ENCODE data around the gene SELENOH. TPM values are rescaled to one million over a fixed set of nuclear protein-coding genes. Genes with fewer than 3 reads are reported as not detected.
"Not testable (repeated sequence)": the region's sequence is repeated elsewhere in the genome, so short reads cannot be mapped to it uniquely, and the experiment has no call there.

Gene SELENOH
- total and polyA plus RNA-seq, 7 experiments from 2014 or later: 93.6 to 382 (median 130) TPM

DNA sequence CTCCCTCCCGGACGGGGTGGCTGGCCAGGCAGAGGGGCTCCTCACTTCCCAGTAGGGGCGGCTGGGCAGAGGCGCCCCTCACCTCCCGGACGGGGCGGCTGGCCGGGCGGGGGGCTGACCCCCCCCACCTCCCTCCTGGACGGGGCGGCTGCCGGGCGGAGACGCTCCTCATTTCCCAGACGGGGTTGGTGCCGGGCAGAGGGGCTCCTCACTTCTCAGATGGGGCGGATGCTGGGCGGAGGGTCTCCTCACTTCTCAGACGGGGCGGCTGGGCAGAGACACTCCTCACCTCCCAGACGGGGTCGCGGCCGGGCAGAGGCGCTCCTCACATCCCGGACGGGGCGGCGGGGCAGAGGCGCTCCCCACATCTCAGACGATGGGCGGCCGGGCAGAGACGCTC is 24.6 kb upstream of the SELENOH start:
- peaks cover 14 to 37% (median 26%) of the 10 kb centered on the region in 7 donors for H3K4me1 Mint-ChIP-seq
- H3K36me3 Mint-ChIP-seq; H3K27ac Mint-ChIP-seq; POLR2A ChIA-PET; H3K9me3 Mint-ChIP-seq; H3K27me3 ChIP-seq (ENCODE audit: control insufficient read depth in 2 of 2, insufficient read depth in 2 of 2, low read length in 2 of 2); H3K27me3 Mint-ChIP-seq; CTCF ChIA-PET; H3K27ac ChIP-seq (ENCODE audit: low read depth, low read length); H3K4me3 ChIP-seq (ENCODE audit: low read length); intact Hi-C loops (cut with micrococcal nuclease); DNase-seq; H3K9me3 ChIP-seq (ENCODE audit: control insufficient read depth in 2 of 3, low read length in 3 of 3); H3K4me3 Mint-ChIP-seq; ATAC-seq: not testable (repeated sequence)
- H3K36me3 ChIP-seq (ENCODE audit: control insufficient read depth in 2 of 3, insufficient read depth in 3 of 3, low read length in 3 of 3): peaks cover 0 to 33% (median 0%) of the 10 kb centered on the region in 3 experiments
- peaks cover 17 to 20% of the 10 kb centered on the region in 2 donors for H3K4me1 ChIP-seq (ENCODE audit: control insufficient read depth in 2 of 2, insufficient read depth in 2 of 2, low read length in 2 of 2)

DNA sequence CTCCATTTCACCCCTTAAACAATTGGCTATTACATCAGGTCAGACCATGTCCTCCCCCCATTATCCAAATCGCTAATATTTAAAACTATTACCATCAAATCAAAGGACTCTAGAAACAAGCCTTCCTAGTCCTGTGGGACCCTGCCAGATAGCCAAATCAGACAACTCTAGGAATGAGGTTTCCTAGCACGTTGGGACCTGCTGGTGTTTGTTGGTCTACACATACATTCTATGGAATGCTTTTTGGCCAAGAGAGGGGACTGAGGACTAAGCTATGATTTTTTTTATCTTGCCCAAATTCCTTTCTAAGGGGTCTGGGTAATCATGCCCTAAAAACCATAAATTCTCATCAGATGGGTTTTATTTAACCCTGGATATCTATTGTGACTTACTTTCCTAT is 14.1 kb upstream of the SELENOH start:
- no peak overlapping the region for H3K4me3 Mint-ChIP-seq
- no peak overlapping the region for H3K27ac ChIP-seq (ENCODE audit: low read depth, low read length)
- no peaks in the 10 kb centered on the region for H3K27me3 Mint-ChIP-seq
- H3K27me3 ChIP-seq (ENCODE audit: control insufficient read depth in 2 of 2, insufficient read depth in 2 of 2, low read length in 2 of 2): no peaks in the 10 kb centered on the region
- ChIA-PET CTCF (no interaction called here), POLR2A (interaction anchor here (0.9 kb wide), 1 partner anchor 13 kb away, joined by 3 read pairs; no protein-coding TSS in a partner anchor)
- peak overlapping the region in 4 of 9 donors; percentile 14 to 72 (median 38) for H3K27ac Mint-ChIP-seq
- no peaks in the 10 kb centered on the region for H3K9me3 ChIP-seq (ENCODE audit: control insufficient read depth in 2 of 3, low read length in 3 of 3)
- DNase-seq (no peak), ATAC-seq (no peak)
- no peaks in the 10 kb centered on the region for H3K36me3 Mint-ChIP-seq
- no peaks in the 10 kb centered on the region for H3K9me3 Mint-ChIP-seq
- H3K4me3 ChIP-seq (ENCODE audit: low read length): no peak overlapping the region
- H3K4me1 ChIP-seq (ENCODE audit: control insufficient read depth in 2 of 2, insufficient read depth in 2 of 2, low read length in 2 of 2): no peaks in the 10 kb centered on the region
- intact Hi-C loops (cut with micrococcal nuclease): no loop called here
- H3K4me1 Mint-ChIP-seq: peaks cover 5 to 27% (median 12%) of the 10 kb centered on the region in 7 donors
- peaks cover 0 to 5% (median 0%) of the 10 kb centered on the region in 3 experiments for H3K36me3 ChIP-seq (ENCODE audit: control insufficient read depth in 2 of 3, insufficient read depth in 3 of 3, low read length in 3 of 3)

- peak overlapping the region in 3 of 9 donors; percentile 19 to 38 (median 34) for H3K27ac Mint-ChIP-seq
- H3K27me3 ChIP-seq (ENCODE audit: control insufficient read depth in 2 of 2, insufficient read depth in 2 of 2, low read length in 2 of 2): no peaks in the 10 kb centered on the region
- no peak overlapping the region for H3K4me3 ChIP-seq (ENCODE audit: low read length)
- no peak overlapping the region for H3K4me3 Mint-ChIP-seq
- no peaks in the 10 kb centered on the region for H3K4me1 ChIP-seq (ENCODE audit: control insufficient read depth in 2 of 2, insufficient read depth in 2 of 2, low read length in 2 of 2)
- H3K36me3 ChIP-seq (ENCODE audit: control insufficient read depth in 2 of 3, insufficient read depth in 3 of 3, low read length in 3 of 3): peaks cover 0 to 5% (median 0%) of the 10 kb centered on the region in 3 experiments
- ChIA-PET POLR2A (interaction anchor here (1.7 kb wide), 1 partner anchor 13 kb away, joined by 5 read pairs; the partner anchor contains the start of gene SELENOH), CTCF (interaction anchor here (0.8 to 0.9 kb wide), 2 partner anchors 15 to 72 kb away, joined by 3 read pairs; no protein-coding TSS in a partner anchor)
- no peak overlapping the region for H3K27ac ChIP-seq (ENCODE audit: low read depth, low read length)
- H3K9me3 Mint-ChIP-seq: no peaks in the 10 kb centered on the region
- H3K36me3 Mint-ChIP-seq: no peaks in the 10 kb centered on the region
- H3K27me3 Mint-ChIP-seq: no peaks in the 10 kb centered on the region
- intact Hi-C loops (cut with micrococcal nuclease): no loop called here
- no peak for DNase-seq
- H3K9me3 ChIP-seq (ENCODE audit: control insufficient read depth in 2 of 3, low read length in 3 of 3): no peaks in the 10 kb centered on the region
- peaks cover 5 to 29% (median 13%) of the 10 kb centered on the region in 7 donors for H3K4me1 Mint-ChIP-seq
- no peak for ATAC-seq
Measured at GRCh38 chr11:57728829-57729228, 12.5 kb upstream of the SELENOH start.

GRCh38 chr11:57729479-57729878 is 11.8 kb upstream of the SELENOH start:
- Histone ChIP-seq H3K9me3 (ENCODE audit: control insufficient read depth in 2 of 3, low read length in 3 of 3) (no peaks in the 10 kb centered on the region), H3K27ac (ENCODE audit: low read depth, low read length) (no peak overlapping the region), H3K27me3 (ENCODE audit: control insufficient read depth in 2 of 2, insufficient read depth in 2 of 2, low read length in 2 of 2) (no peaks in the 10 kb centered on the region), H3K4me1 (ENCODE audit: control insufficient read depth in 2 of 2, insufficient read depth in 2 of 2, low read length in 2 of 2) (no peaks in the 10 kb centered on the region), H3K36me3 (ENCODE audit: control insufficient read depth in 2 of 3, insufficient read depth in 3 of 3, low read length in 3 of 3) (no peaks in the 10 kb centered on the region), H3K4me3 (ENCODE audit: low read length) (no peak overlapping the region)
- CTCF ChIA-PET: interaction anchor here (0.5 to 0.8 kb wide), 2 partner anchors 23 to 71 kb away, joined by 3 to 4 read pairs; no protein-coding TSS in a partner anchor
- POLR2A ChIA-PET: interaction anchor here (1.7 kb wide), 1 partner anchor 12 kb away, joined by 5 read pairs; the partner anchor contains the start of gene SELENOH
- H3K36me3 Mint-ChIP-seq: no peaks in the 10 kb centered on the region
- intact Hi-C loops (cut with micrococcal nuclease): no loop called here
- H3K4me1 Mint-ChIP-seq: peaks cover 5 to 29% (median 13%) of the 10 kb centered on the region in 7 donors
- no peak overlapping the region for H3K4me3 Mint-ChIP-seq
- ATAC-seq (no peak), DNase-seq (no peak)
- H3K27me3 Mint-ChIP-seq: no peaks in the 10 kb centered on the region
- peak overlapping the region in 1 of 9 donors; percentile 24 for H3K27ac Mint-ChIP-seq
- no peaks in the 10 kb centered on the region for H3K9me3 Mint-ChIP-seq

- H3K27ac ChIP-seq (ENCODE audit: low read depth, low read length): no peak overlapping the region
- H3K36me3 ChIP-seq (ENCODE audit: control insufficient read depth in 2 of 3, insufficient read depth in 3 of 3, low read length in 3 of 3): peaks cover 0 to 8% (median 0%) of the 10 kb centered on the region in 3 experiments
- H3K4me3 ChIP-seq (ENCODE audit: low read length): no peak overlapping the region
- H3K4me3 Mint-ChIP-seq: no peak overlapping the region
- peaks cover 8 to 25% (median 17%) of the 10 kb centered on the region in 7 donors for H3K4me1 Mint-ChIP-seq
- POLR2A ChIA-PET: interaction anchor here (2.0 kb wide), 1 partner anchor 11 kb away, joined by 4 read pairs; no protein-coding TSS in a partner anchor
- DNase-seq (no peak), ATAC-seq (no peak)
- H3K27me3 Mint-ChIP-seq: no peaks in the 10 kb centered on the region
- no peaks in the 10 kb centered on the region for H3K9me3 ChIP-seq (ENCODE audit: control insufficient read depth in 2 of 3, low read length in 3 of 3)
- H3K4me1 ChIP-seq (ENCODE audit: control insufficient read depth in 2 of 2, insufficient read depth in 2 of 2, low read length in 2 of 2): no peaks in the 10 kb centered on the region
- H3K27ac Mint-ChIP-seq: no peak overlapping the region
- H3K36me3 Mint-ChIP-seq: peaks cover 0 to 11% (median 4%) of the 10 kb centered on the region in 5 donors
- no peaks in the 10 kb centered on the region for H3K9me3 Mint-ChIP-seq
- H3K27me3 ChIP-seq (ENCODE audit: control insufficient read depth in 2 of 2, insufficient read depth in 2 of 2, low read length in 2 of 2): no peaks in the 10 kb centered on the region
- intact Hi-C loops (cut with micrococcal nuclease): no loop called here
- CTCF ChIA-PET: interaction anchor here (0.7 to 1.3 kb wide), 2 partner anchors 11 to 88 kb away, joined by 3 to 5 read pairs; no protein-coding TSS in a partner anchor
Measured at GRCh38 chr11:57732661-57733060, 8.6 kb upstream of the SELENOH start.

GRCh38 chr11:57735619-57736298 is 5.5 kb upstream of the SELENOH start:
- H3K4me3 ChIP-seq (ENCODE audit: low read length): no peak overlapping the region

More at GRCh38 chr11:57735619-57736298, 5.5 kb upstream of the SELENOH start:
- no peak overlapping the region for H3K27ac ChIP-seq (ENCODE audit: low read depth, low read length)
- H3K27me3 Mint-ChIP-seq: no peaks in the 10 kb centered on the region
- ATAC-seq: no peak
- peaks cover 4 to 24% (median 9%) of the 10 kb centered on the region in 7 donors for H3K4me1 Mint-ChIP-seq
- no peaks in the 10 kb centered on the region for H3K9me3 ChIP-seq (ENCODE audit: control insufficient read depth in 2 of 3, low read length in 3 of 3)
- H3K9me3 Mint-ChIP-seq: no peaks in the 10 kb centered on the region
- H3K36me3 ChIP-seq (ENCODE audit: control insufficient read depth in 2 of 3, insufficient read depth in 3 of 3, low read length in 3 of 3): peaks cover 0 to 22% (median 0%) of the 10 kb centered on the region in 3 experiments
- no peaks in the 10 kb centered on the region for H3K27me3 ChIP-seq (ENCODE audit: control insufficient read depth in 2 of 2, insufficient read depth in 2 of 2, low read length in 2 of 2)
- peak overlapping the region in 1 of 10 donors; percentile 52 for H3K4me3 Mint-ChIP-seq
- H3K27ac Mint-ChIP-seq: peak overlapping the region in 6 of 9 donors; percentile 18 to 74 (median 42)
- no peak for DNase-seq
- ChIA-PET POLR2A (no interaction called here), CTCF (interaction anchor here (0.6 to 1.0 kb wide), 3 partner anchors 13 to 209 kb away, joined by 3 to 4 read pairs (median 3); no protein-coding TSS in a partner anchor)
- peaks cover 3 to 4% of the 10 kb centered on the region in 2 donors for H3K4me1 ChIP-seq (ENCODE audit: control insufficient read depth in 2 of 2, insufficient read depth in 2 of 2, low read length in 2 of 2)
- intact Hi-C loops (cut with micrococcal nuclease): no loop called here
- peaks cover 0 to 20% (median 11%) of the 10 kb centered on the region in 5 donors for H3K36me3 Mint-ChIP-seq

Measured in naive thymus-derived CD4-positive, alpha-beta T cell (primary cell).